ENCODE data around the gene TMEFF1.

DNA sequence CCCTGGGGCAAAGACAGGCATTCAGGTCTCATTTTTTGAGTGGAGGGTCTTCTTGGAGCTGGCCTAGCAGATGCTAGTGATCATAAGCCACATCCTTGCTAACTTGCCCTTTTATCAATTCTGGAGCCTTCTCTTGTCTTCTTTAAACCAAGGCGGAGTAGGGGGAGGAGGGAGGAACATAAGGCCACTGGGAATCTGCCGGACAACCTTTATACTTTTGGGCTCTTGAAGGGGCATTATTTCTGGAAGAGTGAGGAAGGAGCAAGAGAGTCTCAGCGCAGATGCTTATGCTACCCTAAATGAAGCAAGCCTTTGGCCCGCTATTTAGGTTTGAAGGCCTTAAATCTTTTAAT lies 2.0 kb downstream of the TMEFF1 start:
- TF ChIP-seq SIX5 (IDR thresholded peaks at IDR 0.05; ENCODE audit: low read depth, low read length, severe bottlenecking) (no peak), CREB1 (IDR thresholded peaks at IDR 0.05; ENCODE audit: low read depth) (no peak), YY1 (IDR thresholded peaks at IDR 0.05; ENCODE audit: low read depth, low read length) (no peak), TAF1 (IDR thresholded peaks at IDR 0.05; ENCODE audit: borderline replicate concordance, low read depth, low read length) (no peak), SP1 (IDR thresholded peaks at IDR 0.05; ENCODE audit: low read depth, low read length) (no peak), KDM1A (IDR thresholded peaks at IDR 0.05; ENCODE audit: borderline replicate concordance) (no peak), ETV6 (conservative IDR thresholded peaks at IDR 0.05 in 1 of 2, IDR thresholded peaks at IDR 0.05 in 1 of 2; ENCODE audit: borderline replicate concordance in 1 of 2, low read depth in 1 of 2) (no peak), LARP7 (IDR thresholded peaks at IDR 0.05) (no peak)
- TF ChIP-seq, protein P1, sequence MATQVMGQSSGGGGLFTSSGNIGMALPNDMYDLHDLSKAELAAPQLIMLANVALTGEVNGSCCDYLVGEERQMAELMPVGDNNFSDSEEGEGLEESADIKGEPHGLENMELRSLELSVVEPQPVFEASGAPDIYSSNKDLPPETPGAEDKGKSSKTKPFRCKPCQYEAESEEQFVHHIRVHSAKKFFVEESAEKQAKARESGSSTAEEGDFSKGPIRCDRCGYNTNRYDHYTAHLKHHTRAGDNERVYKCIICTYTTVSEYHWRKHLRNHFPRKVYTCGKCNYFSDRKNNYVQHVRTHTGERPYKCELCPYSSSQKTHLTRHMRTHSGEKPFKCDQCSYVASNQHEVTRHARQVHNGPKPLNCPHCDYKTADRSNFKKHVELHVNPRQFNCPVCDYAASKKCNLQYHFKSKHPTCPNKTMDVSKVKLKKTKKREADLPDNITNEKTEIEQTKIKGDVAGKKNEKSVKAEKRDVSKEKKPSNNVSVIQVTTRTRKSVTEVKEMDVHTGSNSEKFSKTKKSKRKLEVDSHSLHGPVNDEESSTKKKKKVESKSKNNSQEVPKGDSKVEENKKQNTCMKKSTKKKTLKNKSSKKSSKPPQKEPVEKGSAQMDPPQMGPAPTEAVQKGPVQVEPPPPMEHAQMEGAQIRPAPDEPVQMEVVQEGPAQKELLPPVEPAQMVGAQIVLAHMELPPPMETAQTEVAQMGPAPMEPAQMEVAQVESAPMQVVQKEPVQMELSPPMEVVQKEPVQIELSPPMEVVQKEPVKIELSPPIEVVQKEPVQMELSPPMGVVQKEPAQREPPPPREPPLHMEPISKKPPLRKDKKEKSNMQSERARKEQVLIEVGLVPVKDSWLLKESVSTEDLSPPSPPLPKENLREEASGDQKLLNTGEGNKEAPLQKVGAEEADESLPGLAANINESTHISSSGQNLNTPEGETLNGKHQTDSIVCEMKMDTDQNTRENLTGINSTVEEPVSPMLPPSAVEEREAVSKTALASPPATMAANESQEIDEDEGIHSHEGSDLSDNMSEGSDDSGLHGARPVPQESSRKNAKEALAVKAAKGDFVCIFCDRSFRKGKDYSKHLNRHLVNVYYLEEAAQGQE (IDR thresholded peaks at IDR 0.05; ENCODE audit: low read depth, low read length) = no peak
- TF ChIP-seq, protein P2, sequence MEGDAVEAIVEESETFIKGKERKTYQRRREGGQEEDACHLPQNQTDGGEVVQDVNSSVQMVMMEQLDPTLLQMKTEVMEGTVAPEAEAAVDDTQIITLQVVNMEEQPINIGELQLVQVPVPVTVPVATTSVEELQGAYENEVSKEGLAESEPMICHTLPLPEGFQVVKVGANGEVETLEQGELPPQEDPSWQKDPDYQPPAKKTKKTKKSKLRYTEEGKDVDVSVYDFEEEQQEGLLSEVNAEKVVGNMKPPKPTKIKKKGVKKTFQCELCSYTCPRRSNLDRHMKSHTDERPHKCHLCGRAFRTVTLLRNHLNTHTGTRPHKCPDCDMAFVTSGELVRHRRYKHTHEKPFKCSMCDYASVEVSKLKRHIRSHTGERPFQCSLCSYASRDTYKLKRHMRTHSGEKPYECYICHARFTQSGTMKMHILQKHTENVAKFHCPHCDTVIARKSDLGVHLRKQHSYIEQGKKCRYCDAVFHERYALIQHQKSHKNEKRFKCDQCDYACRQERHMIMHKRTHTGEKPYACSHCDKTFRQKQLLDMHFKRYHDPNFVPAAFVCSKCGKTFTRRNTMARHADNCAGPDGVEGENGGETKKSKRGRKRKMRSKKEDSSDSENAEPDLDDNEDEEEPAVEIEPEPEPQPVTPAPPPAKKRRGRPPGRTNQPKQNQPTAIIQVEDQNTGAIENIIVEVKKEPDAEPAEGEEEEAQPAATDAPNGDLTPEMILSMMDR (IDR thresholded peaks at IDR 0.05 in 2 of 3, conservative IDR thresholded peaks at IDR 0.05 in 1 of 3; ENCODE audit: control insufficient read depth in 2 of 3, extremely low read depth in 1 of 3, insufficient read depth in 1 of 3, low read depth in 3 of 3, low read length in 3 of 3) = no peak
- TF ChIP-seq, protein P3, sequence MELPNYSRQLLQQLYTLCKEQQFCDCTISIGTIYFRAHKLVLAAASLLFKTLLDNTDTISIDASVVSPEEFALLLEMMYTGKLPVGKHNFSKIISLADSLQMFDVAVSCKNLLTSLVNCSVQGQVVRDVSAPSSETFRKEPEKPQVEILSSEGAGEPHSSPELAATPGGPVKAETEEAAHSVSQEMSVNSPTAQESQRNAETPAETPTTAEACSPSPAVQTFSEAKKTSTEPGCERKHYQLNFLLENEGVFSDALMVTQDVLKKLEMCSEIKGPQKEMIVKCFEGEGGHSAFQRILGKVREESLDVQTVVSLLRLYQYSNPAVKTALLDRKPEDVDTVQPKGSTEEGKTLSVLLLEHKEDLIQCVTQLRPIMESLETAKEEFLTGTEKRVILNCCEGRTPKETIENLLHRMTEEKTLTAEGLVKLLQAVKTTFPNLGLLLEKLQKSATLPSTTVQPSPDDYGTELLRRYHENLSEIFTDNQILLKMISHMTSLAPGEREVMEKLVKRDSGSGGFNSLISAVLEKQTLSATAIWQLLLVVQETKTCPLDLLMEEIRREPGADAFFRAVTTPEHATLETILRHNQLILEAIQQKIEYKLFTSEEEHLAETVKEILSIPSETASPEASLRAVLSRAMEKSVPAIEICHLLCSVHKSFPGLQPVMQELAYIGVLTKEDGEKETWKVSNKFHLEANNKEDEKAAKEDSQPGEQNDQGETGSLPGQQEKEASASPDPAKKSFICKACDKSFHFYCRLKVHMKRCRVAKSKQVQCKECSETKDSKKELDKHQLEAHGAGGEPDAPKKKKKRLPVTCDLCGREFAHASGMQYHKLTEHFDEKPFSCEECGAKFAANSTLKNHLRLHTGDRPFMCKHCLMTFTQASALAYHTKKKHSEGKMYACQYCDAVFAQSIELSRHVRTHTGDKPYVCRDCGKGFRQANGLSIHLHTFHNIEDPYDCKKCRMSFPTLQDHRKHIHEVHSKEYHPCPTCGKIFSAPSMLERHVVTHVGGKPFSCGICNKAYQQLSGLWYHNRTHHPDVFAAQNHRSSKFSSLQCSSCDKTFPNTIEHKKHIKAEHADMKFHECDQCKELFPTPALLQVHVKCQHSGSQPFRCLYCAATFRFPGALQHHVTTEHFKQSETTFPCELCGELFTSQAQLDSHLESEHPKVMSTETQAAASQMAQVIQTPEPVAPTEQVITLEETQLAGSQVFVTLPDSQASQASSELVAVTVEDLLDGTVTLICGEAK (IDR thresholded peaks at IDR 0.05; ENCODE audit: borderline replicate concordance) = no peak

Measured in GM12878 (cell line).